OCI-LY7 (cell line): ENCODE measurements around the gene C16orf89. TPM values are rescaled to one million over a fixed set of nuclear protein-coding genes. Genes with fewer than 3 reads are reported as not detected.

Experiments used
- BruUV-seq: library from RNA; stranded (reverse); fragments of 400-500 nt; replicated peaks from 2 replicates; lab custom pipeline; 2021; lab: Mats Ljungman, UMichigan
- CTCF ChIA-PET: fragments of 300-600 bp; sonication (Branson Sonifier 250); formaldehyde crosslinking; loops from one replicate; lab custom pipeline; 2022; ENCODE audit warnings: antibody characterized with exemption; ENCODE audit not compliant: unreplicated experiment; lab: Charles Lee
- POLR2A ChIA-PET: fragments of 300-600 bp; sonication (Branson Sonifier 250); formaldehyde crosslinking; loops from one replicate; lab custom pipeline; 2022; ENCODE audit warnings: antibody characterized with exemption; lab: Charles Lee
- DNase-seq: peaks from one replicate; pipeline ENCODE4 v3.0.0-alpha.2; 2015; ENCODE audit warnings: low spot score
- H2AFZ ChIP-seq: fragments of 200-600 bp; sonication (generic), shearing (Covaris generic); 2 replicates; pipeline ENCODE4 v1.6.1; 2014; ENCODE audit warnings: mild to moderate bottlenecking, antibody characterized with exemption, low read length, moderate library complexity
- H3K27ac ChIP-seq: fragments of 200-600 bp; sonication (generic); 2 replicates; pipeline ENCODE4 v1.5.1; 2014; ENCODE audit warnings: mixed run types, low read depth, mild to moderate bottlenecking, moderate library complexity, low read length, inconsistent platforms; ENCODE audit not compliant: poor library complexity, severe bottlenecking
- H3K36me3 ChIP-seq: fragments of 200-600 bp; sonication (generic); 2 replicates; pipeline ENCODE4 v1.6.1; 2014; ENCODE audit warnings: mild to moderate bottlenecking, antibody characterized with exemption, low read length, moderate library complexity, mixed read lengths; ENCODE audit not compliant: insufficient read depth
- H3K4me1 ChIP-seq: fragments of 200-600 bp; sonication (generic); 2 replicates; pipeline ENCODE4 v1.5.1; 2014; ENCODE audit warnings: mild to moderate bottlenecking, low read length; ENCODE audit not compliant: insufficient read depth, poor library complexity, severe bottlenecking
- H3K4me2 ChIP-seq: fragments of 200-600 bp; sonication (generic); 2 replicates; pipeline ENCODE4 v1.6.1; 2014; ENCODE audit warnings: mild to moderate bottlenecking, low read length
- H3K4me3 ChIP-seq: fragments of 200-600 bp; sonication (generic); 2 replicates; pipeline ENCODE4 v1.5.1; 2014; ENCODE audit warnings: mild to moderate bottlenecking, low read depth, low read length; ENCODE audit not compliant: poor library complexity, severe bottlenecking
- H3K79me2 ChIP-seq: fragments of 200-600 bp; sonication (generic); 2 replicates; pipeline ENCODE4 v1.6.1; 2016; ENCODE audit warnings: low read depth, mild to moderate bottlenecking, low read length, moderate library complexity, mixed read lengths; ENCODE audit not compliant: insufficient read depth
- H3K9me2 ChIP-seq: fragments of 200-600 bp; sonication (generic); 2 replicates; pipeline ENCODE4 v1.6.1; 2016; ENCODE audit warnings: mild to moderate bottlenecking, low read length, mixed read lengths; ENCODE audit not compliant: insufficient read depth
- H3K9me3 ChIP-seq: fragments of 200-600 bp; sonication (generic); 2 replicates; pipeline ENCODE4 v1.6.1; 2014; ENCODE audit warnings: mild to moderate bottlenecking, mixed run types, low read length, mixed read lengths
- H4K20me1 ChIP-seq: fragments of 200-600 bp; sonication (generic); 2 replicates; pipeline ENCODE4 v1.6.1; 2014; ENCODE audit warnings: mild to moderate bottlenecking, antibody characterized with exemption, low read length, moderate library complexity, mixed read lengths; ENCODE audit not compliant: insufficient read depth
- CTCF ChIP-seq: fragments of 200-600 bp; sonication (generic); conservative IDR thresholded peaks from 2 replicates; pipeline ENCODE4 v1.5.1; 2014; ENCODE audit warnings: mild to moderate bottlenecking, antibody characterized with exemption, low read length, moderate library complexity, mixed read lengths
- EZH2phosphoT487 ChIP-seq: fragments of 200-600 bp; sonication (generic); IDR thresholded peaks from 2 replicates; pipeline ENCODE4 v1.6.1; 2018; ENCODE audit warnings: low read depth, borderline replicate concordance, mild to moderate bottlenecking, mixed run types, antibody characterized with exemption, low read length, moderate library complexity, mixed read lengths
- intact Hi-C: fragments of 100-400 bp; cut with micrococcal nuclease; formaldehyde crosslinking; loops from one replicate; pipeline ENCODE4 v1.10.0; 2022; ENCODE audit not compliant: unreplicated experiment
- total RNA-seq, 2 experiments: library from RNA; depleted of rRNA in 1 of 2; stranded (reverse); fragments of >200 nt in 1 of 2; shearing (Covaris generic) in 1 of 2; gene quantifications; 2 replicates each; pipeline ENCODE4 v1.2.3, GENCODE V29; 2014 to 2022

C16orf89 gene
- total RNA-seq, 2 experiments from 2014 or later: not detected

- Histone ChIP-seq H3K79me2 (no peaks in the 10 kb centered on the region), H3K4me3 (no peak overlapping the region), H3K9me3 (no peaks in the 10 kb centered on the region), H4K20me1 (no peaks in the 10 kb centered on the region), H3K36me3 (no peaks in the 10 kb centered on the region), H2AFZ (no peak overlapping the region), H3K9me2 (no peaks in the 10 kb centered on the region), H3K27ac (no peak overlapping the region), H3K4me2 (no peak overlapping the region), H3K4me1 (no peaks in the 10 kb centered on the region)
- no TSS peak for BruUV-seq
- ChIA-PET POLR2A (no interaction called here), CTCF (no interaction called here)
- no peak for TF ChIP-seq CTCF
- TF ChIP-seq EZH2phosphoT487: no peak
- intact Hi-C loops: no loop called here
- no peak for DNase-seq
These were observed 841 bp downstream of the C16orf89 start for GRCh38 chr16:5064915-5065314.

GRCh38 chr16:5062790-5063765, 2.7 kb downstream of the C16orf89 start:
- TF ChIP-seq CTCF (peak; percentile 41; the same call in 1 of the 2 replicates), EZH2phosphoT487 (no peak)
- H3K4me1 ChIP-seq: no peaks in the 10 kb centered on the region

GRCh38 chr16:5062051-5062450, 3.7 kb downstream of the C16orf89 start:
- no TSS peak for BruUV-seq
- POLR2A ChIA-PET: interaction anchor here (0.6 to 1.0 kb wide), 2 partner anchors 10 to 17 kb away, joined by 3 to 10 read pairs; no protein-coding TSS in a partner anchor
- no peaks in the 10 kb centered on the region for H4K20me1 ChIP-seq

More at GRCh38 chr16:5062790-5063765, 2.7 kb downstream of the C16orf89 start:
- BruUV-seq: no TSS peak
- H3K4me2 ChIP-seq: no peak overlapping the region
- intact Hi-C loops: no loop called here
- no peak overlapping the region for H3K4me3 ChIP-seq
- H3K9me3 ChIP-seq: no peaks in the 10 kb centered on the region
- H3K27ac ChIP-seq: no peak overlapping the region
- no peaks in the 10 kb centered on the region for H3K36me3 ChIP-seq
- DNase-seq: peak; percentile 10
- no peaks in the 10 kb centered on the region for H3K79me2 ChIP-seq
- H2AFZ ChIP-seq: no peak overlapping the region
- H3K9me2 ChIP-seq: no peaks in the 10 kb centered on the region
- ChIA-PET POLR2A (interaction anchor here (0.6 kb wide), 1 partner anchor 9 kb away, joined by 3 read pairs; no protein-coding TSS in a partner anchor), CTCF (no interaction called here)
- H4K20me1 ChIP-seq: no peaks in the 10 kb centered on the region

More at GRCh38 chr16:5062051-5062450, 3.7 kb downstream of the C16orf89 start:
- Histone ChIP-seq H3K4me1 (no peaks in the 10 kb centered on the region), H3K9me3 (no peaks in the 10 kb centered on the region), H3K36me3 (no peaks in the 10 kb centered on the region), H3K4me3 (no peak overlapping the region), H3K27ac (no peak overlapping the region), H3K79me2 (no peaks in the 10 kb centered on the region), H3K4me2 (no peak overlapping the region), H2AFZ (no peak overlapping the region), H3K9me2 (no peaks in the 10 kb centered on the region)
- CTCF ChIA-PET: no interaction called here
- DNase-seq: no peak
- TF ChIP-seq EZH2phosphoT487 (no peak), CTCF (no peak)
- intact Hi-C loops: no loop called here
